Measurements from ENCODE around the gene GJB4.

GRCh38 chr1:34784751-34785221 lies 25.2 kb downstream of the GJB4 start:
- TF ChIP-seq CTCF (IDR thresholded peaks at IDR 0.05; ENCODE audit: insufficient read depth, low read length): no peak
- TF ChIP-seq REST (IDR thresholded peaks at IDR 0.05; ENCODE audit: insufficient replicate concordance, low read depth): no peak
- TF ChIP-seq GABPA (IDR thresholded peaks at IDR 0.05; ENCODE audit: low read depth): no peak
- TF ChIP-seq POLR2AphosphoS5 (IDR thresholded peaks at IDR 0.05; ENCODE audit: low read depth): no peak
- TF ChIP-seq SPI1 (IDR thresholded peaks at IDR 0.05; ENCODE audit: borderline replicate concordance, low read depth): no peak
